Measurements from ENCODE around the gene SYNGAP1. TPM values are rescaled to one million over a fixed set of nuclear protein-coding genes. Genes with fewer than 3 reads are reported as not detected.
A peak's percentile ranks its signal among the peaks of the same experiment; 100 is the strongest.

The SYNGAP1 gene
- total and polyA plus RNA-seq, 2 of the 8 experiments (the other 6 are each of a cell fraction or from before 2014, with no cell fraction given): 31.0 to 101 TPM

DNA sequence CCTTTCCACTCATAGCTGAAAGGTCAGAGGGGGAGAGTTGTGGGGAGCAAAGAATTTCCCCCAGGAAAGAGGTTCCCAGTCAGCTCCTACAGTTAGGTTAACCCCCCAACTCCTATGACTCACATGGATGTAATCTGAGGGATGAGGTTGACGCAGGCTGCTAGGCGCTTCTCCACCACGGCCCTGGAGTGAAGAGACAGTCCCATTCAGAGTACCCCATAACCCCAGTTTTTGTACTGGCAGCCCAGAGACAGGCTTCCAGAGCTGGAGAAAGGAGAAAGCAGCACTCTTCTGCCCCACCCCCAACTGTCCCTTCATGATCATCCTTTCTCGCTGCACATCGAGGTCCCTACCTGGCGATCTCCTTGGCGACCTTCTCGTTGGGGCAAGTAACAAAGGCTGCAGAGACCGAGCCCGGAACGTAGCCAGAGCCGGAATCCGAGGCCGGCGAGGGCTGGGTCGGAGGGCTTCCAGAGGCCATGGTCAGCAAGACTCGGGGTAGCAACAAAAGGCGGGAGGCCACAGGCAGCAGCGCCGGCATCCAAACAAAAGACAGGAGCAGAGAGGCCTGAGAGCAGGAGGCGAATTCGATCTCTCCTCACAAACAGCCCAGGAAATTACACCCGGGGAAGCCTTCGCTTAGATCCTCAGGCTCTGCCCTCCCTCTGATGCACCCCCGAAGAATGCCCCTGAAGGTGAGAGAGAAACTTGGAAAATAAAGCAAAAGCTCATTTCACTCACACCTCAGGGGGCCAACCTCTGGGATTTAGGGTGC is 2.5 kb upstream of the SYNGAP1 start (continued):
- TF ChIP-seq KDM5A (IDR thresholded peaks at IDR 0.05; ENCODE audit: low read length): peak; percentile 51
- no peak for TF ChIP-seq JUN (IDR thresholded peaks at IDR 0.05; ENCODE audit: low read depth, low read length)
- TF ChIP-seq HDAC6 (IDR thresholded peaks at IDR 0.05; ENCODE audit: low read depth, low read length): no peak
- TF ChIP-seq GTF2F1 (IDR thresholded peaks at IDR 0.05; ENCODE audit: borderline replicate concordance, low read depth, low read length): no peak
